Neural progenitor cell (in vitro differentiated cells): ENCODE measurements around the gene SLC25A42. TPM values are rescaled to one million over a fixed set of nuclear protein-coding genes. Genes with fewer than 3 reads are reported as not detected.

Source experiments
- DNase-seq: peaks from one replicate; pipeline ENCODE4 v3.0.0-alpha.2; 2016; ENCODE audit warnings: low spot score
- H2AFZ ChIP-seq: fragments of 200-600 bp; sonication (generic); replicated peaks from 2 replicates; pipeline ENCODE4 v1.6.1; 2016; ENCODE audit warnings: antibody characterized with exemption
- H3F3A ChIP-seq: fragments of 200-600 bp; sonication (generic); 2 replicates; pipeline ENCODE4 v1.6.1; 2016; ENCODE audit warnings: antibody characterized with exemption, low read depth
- H3K27ac ChIP-seq: fragments of 200-600 bp; sonication (generic); 2 replicates; pipeline ENCODE4 v1.5.1; 2016; ENCODE audit warnings: mild to moderate bottlenecking
- H3K27me3 ChIP-seq: fragments of 200-600 bp; sonication (generic); 2 replicates; pipeline ENCODE4 v1.6.1; 2016; ENCODE audit warnings: mild to moderate bottlenecking, moderate library complexity
- H3K36me3 ChIP-seq: fragments of 200-600 bp; sonication (generic); 2 replicates; pipeline ENCODE4 v1.5.1; 2016
- H3K4me1 ChIP-seq: fragments of 200-600 bp; sonication (generic); 2 replicates; pipeline ENCODE4 v1.6.1; 2016; ENCODE audit warnings: mixed run types
- H3K4me2 ChIP-seq: fragments of 200-600 bp; sonication (generic); 2 replicates; pipeline ENCODE4 v1.6.1; 2016
- H3K4me3 ChIP-seq: fragments of 200-600 bp; sonication (generic); 2 replicates; pipeline ENCODE4 v1.5.1; 2016
- H3K79me2 ChIP-seq: fragments of 200-600 bp; sonication (generic); 2 replicates; pipeline ENCODE4 v1.6.1; 2016; ENCODE audit warnings: low read depth
- H3K9ac ChIP-seq: fragments of 200-600 bp; sonication (generic); 2 replicates; pipeline ENCODE4 v1.6.1; 2016
- H3K9me3 ChIP-seq: fragments of 200-600 bp; sonication (generic); 2 replicates; pipeline ENCODE4 v1.5.1; 2016; ENCODE audit warnings: low read depth
- H4K20me1 ChIP-seq: fragments of 200-600 bp; sonication (generic); 2 replicates; pipeline ENCODE4 v1.6.1; 2016; ENCODE audit warnings: low read depth
- H3K27ac Mint-ChIP-seq: 3 replicates; pipeline ENCODE4 v1.8.0; 2021; ENCODE audit warnings: mixed read lengths
- H3K27me3 Mint-ChIP-seq: 2 replicates; pipeline ENCODE4 v1.8.0; 2022; ENCODE audit warnings: low read depth, mild to moderate bottlenecking, inconsistent platforms, moderate library complexity, mixed read lengths; ENCODE audit not compliant: insufficient read depth
- H3K36me3 Mint-ChIP-seq: 3 replicates; pipeline ENCODE4 v1.8.0; 2021; ENCODE audit warnings: mixed read lengths
- H3K4me1 Mint-ChIP-seq: 3 replicates; pipeline ENCODE4 v1.8.0; 2021; ENCODE audit warnings: mixed read lengths
- H3K4me3 Mint-ChIP-seq: 3 replicates; pipeline ENCODE4 v1.8.0; 2021; ENCODE audit warnings: mild to moderate bottlenecking, moderate library complexity, mixed read lengths
- H3K9me3 Mint-ChIP-seq: 3 replicates; pipeline ENCODE4 v1.8.0; 2020; ENCODE audit warnings: mixed read lengths
- CTCF ChIP-seq: fragments of 200-600 bp; sonication (generic); IDR thresholded peaks from 2 replicates; pipeline ENCODE4 v1.5.1; 2017; ENCODE audit warnings: antibody characterized with exemption, mild to moderate bottlenecking
- EZH2 ChIP-seq: fragments of 200-600 bp; sonication (generic); IDR thresholded peaks from 2 replicates; pipeline ENCODE4 v1.6.1; 2017; ENCODE audit warnings: antibody characterized with exemption, mild to moderate bottlenecking, moderate library complexity
- EZH2phosphoT487 ChIP-seq: fragments of 200-600 bp; sonication (generic); IDR thresholded peaks from 2 replicates; pipeline ENCODE4 v1.6.1; 2017; ENCODE audit warnings: antibody characterized with exemption
- total RNA-seq: library from RNA; depleted of rRNA; stranded (reverse); fragments of >200 nt; gene quantifications from 2 replicates; pipeline ENCODE4 v1.2.3, GENCODE V29; 2015; ENCODE audit warnings: low replicate concordance

SLC25A42 gene
- total RNA-seq, 1 donor from 2014 or later: 4.0 TPM

DNA sequence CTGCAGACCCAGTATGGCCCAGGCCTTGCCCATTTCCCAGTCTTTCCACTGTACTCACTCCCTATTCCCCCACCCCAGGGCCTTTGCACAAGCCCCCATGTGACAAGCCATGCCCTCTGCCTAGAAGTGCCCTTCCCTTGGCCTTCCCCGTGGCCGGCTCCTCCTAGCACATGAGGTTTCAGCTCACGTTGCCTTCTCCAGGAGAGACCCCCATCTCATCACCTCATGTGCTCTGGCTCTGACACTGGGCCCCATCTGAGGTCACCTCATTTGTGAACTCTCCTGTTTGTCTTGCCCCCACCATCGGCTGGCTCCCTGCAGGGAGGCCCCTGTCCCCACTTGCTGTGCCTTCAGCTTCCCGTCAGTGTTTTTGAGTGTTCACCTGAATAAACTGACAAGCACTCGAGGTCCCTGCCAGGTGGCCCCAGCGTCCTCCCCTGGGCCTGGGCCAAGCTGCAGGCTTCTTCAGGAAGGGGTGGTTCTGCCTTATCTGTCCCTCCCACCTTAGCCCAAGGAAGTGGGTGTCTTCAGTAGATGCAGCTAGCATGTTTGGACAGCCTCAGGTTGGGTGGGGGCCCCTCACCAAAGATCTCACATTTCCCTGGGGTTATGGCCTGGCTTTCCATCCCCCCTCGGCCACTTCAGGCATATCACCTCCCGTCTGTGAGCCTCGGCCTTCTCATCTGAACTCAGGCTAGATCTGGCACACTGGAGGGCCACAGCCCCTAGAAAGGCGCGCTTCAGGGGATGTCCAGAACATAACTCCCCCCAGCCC lies 3.8 kb upstream of the SLC25A42 start:
- H3K79me2 ChIP-seq: no peaks in the 10 kb centered on the region
- DNase-seq: no peak
- H3K36me3 Mint-ChIP-seq: peaks cover 7% of the 10 kb centered on the region
- H3K4me3 ChIP-seq: no peak overlapping the region
- H3K9me3 ChIP-seq: no peaks in the 10 kb centered on the region
- H3K36me3 ChIP-seq: no peaks in the 10 kb centered on the region
- H3K4me1 ChIP-seq: peaks cover 5% of the 10 kb centered on the region
- no peak overlapping the region for H3K4me2 ChIP-seq
- no peaks in the 10 kb centered on the region for H3K9me3 Mint-ChIP-seq
- no peak overlapping the region for H3K9ac ChIP-seq
- H3F3A ChIP-seq: peaks cover 15% of the 10 kb centered on the region
- H4K20me1 ChIP-seq: peaks cover 3% of the 10 kb centered on the region
- no peak overlapping the region for H2AFZ ChIP-seq
- no peak overlapping the region for H3K27ac Mint-ChIP-seq
- H3K4me3 Mint-ChIP-seq: no peak overlapping the region
- H3K27ac ChIP-seq: no peak overlapping the region
- H3K4me1 Mint-ChIP-seq: peaks cover 14% of the 10 kb centered on the region
- TF ChIP-seq EZH2 (no peak), CTCF (no peak), EZH2phosphoT487 (no peak)
- H3K27me3 ChIP-seq: peaks cover 11% of the 10 kb centered on the region
- peaks cover 12% of the 10 kb centered on the region for H3K27me3 Mint-ChIP-seq

DNA sequence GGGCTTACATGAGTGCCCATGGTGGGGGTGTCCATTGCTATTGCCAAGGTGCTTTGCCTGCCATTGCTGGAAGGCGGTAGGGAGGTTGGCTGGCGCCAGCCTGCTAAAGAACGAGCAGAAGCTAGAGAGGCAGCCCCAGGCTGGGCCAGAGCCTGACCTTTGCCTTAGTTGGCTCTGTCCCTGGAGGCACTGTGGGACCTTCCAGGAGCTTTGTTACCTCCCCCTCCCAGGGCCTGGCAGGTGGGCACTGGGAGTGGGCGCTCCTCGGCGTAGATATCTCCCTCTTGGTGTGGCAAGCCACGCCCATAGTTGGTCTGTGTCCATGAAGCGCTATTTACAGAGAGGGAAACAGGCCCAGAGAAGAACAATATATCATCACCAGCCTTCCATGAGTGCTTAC lies 2.3 kb upstream of the SLC25A42 start:
- H3K27me3 ChIP-seq: peaks cover 26% of the 10 kb centered on the region
- H3K4me3 ChIP-seq: no peak overlapping the region
- H4K20me1 ChIP-seq: peaks cover 3% of the 10 kb centered on the region
- Mint-ChIP-seq H3K4me1 (peaks cover 14% of the 10 kb centered on the region), H3K27me3 (peaks cover 14% of the 10 kb centered on the region), H3K27ac (no peak overlapping the region), H3K4me3 (peak overlapping the region; percentile 43), H3K36me3 (peaks cover 5% of the 10 kb centered on the region), H3K9me3 (no peaks in the 10 kb centered on the region)
- DNase-seq: no peak
- H3K4me2 ChIP-seq: no peak overlapping the region
- peaks cover 16% of the 10 kb centered on the region for H3F3A ChIP-seq
- H3K9me3 ChIP-seq: no peaks in the 10 kb centered on the region
- peaks cover 5% of the 10 kb centered on the region for H3K4me1 ChIP-seq
- no peaks in the 10 kb centered on the region for H3K79me2 ChIP-seq
- TF ChIP-seq EZH2: no peak
- no peak for TF ChIP-seq EZH2phosphoT487
- TF ChIP-seq CTCF: no peak
- H2AFZ ChIP-seq: no peak overlapping the region
- no peaks in the 10 kb centered on the region for H3K36me3 ChIP-seq
- H3K9ac ChIP-seq: no peak overlapping the region
- no peak overlapping the region for H3K27ac ChIP-seq

DNA sequence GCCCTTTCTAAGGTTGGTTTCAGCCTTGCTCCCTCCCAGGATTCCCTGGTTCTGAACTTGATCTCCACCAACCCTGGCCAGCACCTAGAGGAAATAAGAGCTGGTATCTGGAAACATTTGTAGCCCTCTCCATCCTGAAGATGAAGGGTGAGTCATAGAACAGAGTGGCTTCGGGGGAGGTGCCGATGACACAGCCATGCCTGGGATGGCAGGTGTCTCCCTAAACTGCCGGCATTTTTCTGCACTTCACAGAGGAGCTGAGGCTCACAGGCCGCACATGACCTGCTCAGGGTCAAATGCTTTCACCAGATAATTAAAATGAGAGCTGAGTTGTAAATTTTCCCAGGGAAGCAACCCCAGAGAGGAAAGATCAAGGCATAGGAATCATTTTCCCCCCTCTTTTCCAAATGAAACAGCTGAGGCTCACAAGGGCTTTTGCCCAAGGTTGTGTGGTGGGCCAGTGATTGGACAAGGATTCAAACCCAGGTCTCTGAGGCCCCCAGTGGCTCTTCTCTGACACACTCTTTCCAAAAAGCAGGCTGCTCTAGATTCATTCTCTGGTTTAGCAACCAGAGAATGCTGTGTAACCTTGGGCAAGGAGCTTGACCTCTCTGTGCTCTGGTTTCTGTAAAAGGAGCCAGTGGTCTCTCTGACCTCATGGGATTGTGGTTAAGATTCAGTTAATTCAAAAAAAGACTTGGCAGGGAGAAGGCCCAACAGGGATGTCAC lies 1.2 kb upstream of the SLC25A42 start:
- peak overlapping the region; percentile 48 for H3K4me3 ChIP-seq
- H3K4me1 ChIP-seq: peaks cover 5% of the 10 kb centered on the region
- Mint-ChIP-seq H3K27me3 (peaks cover 20% of the 10 kb centered on the region), H3K4me3 (peak overlapping the region; percentile 91), H3K36me3 (peaks cover 5% of the 10 kb centered on the region), H3K4me1 (peaks cover 15% of the 10 kb centered on the region), H3K9me3 (no peaks in the 10 kb centered on the region), H3K27ac (no peak overlapping the region)
- peaks cover 3% of the 10 kb centered on the region for H4K20me1 ChIP-seq
- H3K27me3 ChIP-seq: peaks cover 37% of the 10 kb centered on the region
- no peaks in the 10 kb centered on the region for H3K9me3 ChIP-seq
- H3K9ac ChIP-seq: no peak overlapping the region
- no peak overlapping the region for H3K27ac ChIP-seq
- peaks cover 16% of the 10 kb centered on the region for H3F3A ChIP-seq
- DNase-seq: no peak
- no peaks in the 10 kb centered on the region for H3K36me3 ChIP-seq
- H2AFZ ChIP-seq: no peak overlapping the region
- TF ChIP-seq EZH2phosphoT487 (no peak), CTCF (no peak), EZH2 (no peak)
- no peaks in the 10 kb centered on the region for H3K79me2 ChIP-seq
- peak overlapping the region; percentile 74 for H3K4me2 ChIP-seq
